Measurements from ENCODE around the gene ARRDC4. TPM values are rescaled to one million over a fixed set of nuclear protein-coding genes. Genes with fewer than 3 reads are reported as not detected.

ARRDC4 gene
- total RNA-seq, 2 experiments from 2014 or later = 3.5 TPM

DNA sequence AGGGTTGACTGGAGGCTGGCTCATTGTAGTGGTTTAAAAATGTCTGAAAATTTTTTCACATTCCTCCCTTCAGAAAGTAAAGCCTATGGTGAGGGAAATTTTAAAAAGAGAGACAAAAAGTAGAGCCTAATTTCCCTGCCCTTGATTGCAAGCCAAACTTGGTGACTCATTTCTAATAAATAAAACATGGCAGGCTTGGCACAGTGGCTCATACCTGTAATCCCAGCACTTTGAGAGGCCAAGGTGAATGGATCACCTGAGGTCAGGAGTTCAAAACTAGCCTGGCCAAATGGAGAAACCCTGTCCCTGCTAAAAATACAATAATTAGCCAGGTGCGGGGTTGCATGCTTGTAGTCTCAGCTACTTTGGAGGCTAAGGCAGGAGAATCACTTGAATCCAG lies 18.9 kb upstream of the ARRDC4 start:
- no peaks in the 10 kb centered on the region for H3K4me1 ChIP-seq (ENCODE audit: insufficient read depth, low read length)
- DNase-seq (no peak), ATAC-seq (ENCODE audit: poor library complexity) (no peak)
- H3K27ac Mint-ChIP-seq = no peak overlapping the region
- no peak overlapping the region for H3K4me3 Mint-ChIP-seq
- H3K27me3 Mint-ChIP-seq = no peaks in the 10 kb centered on the region
- no peaks in the 10 kb centered on the region for H3K4me1 Mint-ChIP-seq (ENCODE audit: low read depth)
- H3K27me3 ChIP-seq (ENCODE audit: control insufficient read depth in 1 of 2, insufficient read depth in 2 of 2, low read length in 2 of 2) = no peaks in the 10 kb centered on the region
- no peaks in the 10 kb centered on the region for H3K36me3 Mint-ChIP-seq (ENCODE audit: low read depth)
- no peaks in the 10 kb centered on the region for H3K36me3 ChIP-seq (ENCODE audit: insufficient read depth, low read length)
- intact Hi-C loops (cut with DNase I, micrococcal nuclease) = no loop called here
- peaks cover 0 to 5% of the 10 kb centered on the region in 2 experiments for H3K9me3 ChIP-seq (ENCODE audit: control insufficient read depth in 1 of 2, insufficient read depth in 1 of 2, low read length in 2 of 2)
- ChIA-PET POLR2A (no interaction called here), CTCF (no interaction called here)
- TF ChIP-seq, protein P1, sequence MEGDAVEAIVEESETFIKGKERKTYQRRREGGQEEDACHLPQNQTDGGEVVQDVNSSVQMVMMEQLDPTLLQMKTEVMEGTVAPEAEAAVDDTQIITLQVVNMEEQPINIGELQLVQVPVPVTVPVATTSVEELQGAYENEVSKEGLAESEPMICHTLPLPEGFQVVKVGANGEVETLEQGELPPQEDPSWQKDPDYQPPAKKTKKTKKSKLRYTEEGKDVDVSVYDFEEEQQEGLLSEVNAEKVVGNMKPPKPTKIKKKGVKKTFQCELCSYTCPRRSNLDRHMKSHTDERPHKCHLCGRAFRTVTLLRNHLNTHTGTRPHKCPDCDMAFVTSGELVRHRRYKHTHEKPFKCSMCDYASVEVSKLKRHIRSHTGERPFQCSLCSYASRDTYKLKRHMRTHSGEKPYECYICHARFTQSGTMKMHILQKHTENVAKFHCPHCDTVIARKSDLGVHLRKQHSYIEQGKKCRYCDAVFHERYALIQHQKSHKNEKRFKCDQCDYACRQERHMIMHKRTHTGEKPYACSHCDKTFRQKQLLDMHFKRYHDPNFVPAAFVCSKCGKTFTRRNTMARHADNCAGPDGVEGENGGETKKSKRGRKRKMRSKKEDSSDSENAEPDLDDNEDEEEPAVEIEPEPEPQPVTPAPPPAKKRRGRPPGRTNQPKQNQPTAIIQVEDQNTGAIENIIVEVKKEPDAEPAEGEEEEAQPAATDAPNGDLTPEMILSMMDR (IDR thresholded peaks at IDR 0.05) = no peak
- H3K9me3 Mint-ChIP-seq = peaks cover 2% of the 10 kb centered on the region
- no peak overlapping the region for H3K4me3 ChIP-seq (ENCODE audit: low read length)
- no peak overlapping the region for H3K27ac ChIP-seq (ENCODE audit: low read depth in 1 of 2, low read length in 2 of 2)

DNA sequence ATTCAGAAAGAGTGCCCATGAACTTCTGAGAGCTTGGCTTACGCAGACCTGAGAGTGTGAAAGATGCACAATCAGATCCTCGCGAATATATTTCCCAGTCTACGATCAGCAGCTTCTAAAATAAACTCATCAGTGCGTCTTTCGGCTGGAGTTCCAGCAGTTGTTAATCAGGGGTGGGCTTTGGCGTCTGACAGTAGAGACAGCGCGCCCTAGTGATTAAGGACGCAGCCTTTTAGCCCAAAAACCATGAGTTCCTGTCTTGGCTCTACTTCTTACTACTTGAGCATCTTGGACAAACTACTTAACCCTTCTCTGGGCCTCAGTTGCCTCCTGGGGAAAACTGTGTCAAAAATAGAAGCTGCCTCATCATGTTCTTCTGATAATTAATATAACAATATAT lies 15.8 kb upstream of the ARRDC4 start:
- POLR2A ChIA-PET = no interaction called here
- CTCF ChIA-PET = no interaction called here
- intact Hi-C loops (cut with DNase I, micrococcal nuclease) = no loop called here
- Histone ChIP-seq H3K36me3 (ENCODE audit: insufficient read depth, low read length) (no peaks in the 10 kb centered on the region), H3K4me3 (ENCODE audit: low read length) (no peak overlapping the region), H3K4me1 (ENCODE audit: insufficient read depth, low read length) (no peaks in the 10 kb centered on the region), H3K9me3 (ENCODE audit: control insufficient read depth in 1 of 2, insufficient read depth in 1 of 2, low read length in 2 of 2) (peaks cover 0 to 8% of the 10 kb centered on the region in 2 experiments), H3K27me3 (ENCODE audit: control insufficient read depth in 1 of 2, insufficient read depth in 2 of 2, low read length in 2 of 2) (no peaks in the 10 kb centered on the region), H3K27ac (ENCODE audit: low read depth in 1 of 2, low read length in 2 of 2) (no peak overlapping the region)
- TF ChIP-seq, protein P1 (IDR thresholded peaks at IDR 0.05) = no peak
- DNase-seq = no peak
- ATAC-seq (ENCODE audit: poor library complexity) = no peak
- Mint-ChIP-seq H3K27me3 (no peaks in the 10 kb centered on the region), H3K36me3 (ENCODE audit: low read depth) (no peaks in the 10 kb centered on the region), H3K4me1 (ENCODE audit: low read depth) (no peaks in the 10 kb centered on the region), H3K4me3 (no peak overlapping the region), H3K27ac (no peak overlapping the region), H3K9me3 (no peaks in the 10 kb centered on the region)

DNA sequence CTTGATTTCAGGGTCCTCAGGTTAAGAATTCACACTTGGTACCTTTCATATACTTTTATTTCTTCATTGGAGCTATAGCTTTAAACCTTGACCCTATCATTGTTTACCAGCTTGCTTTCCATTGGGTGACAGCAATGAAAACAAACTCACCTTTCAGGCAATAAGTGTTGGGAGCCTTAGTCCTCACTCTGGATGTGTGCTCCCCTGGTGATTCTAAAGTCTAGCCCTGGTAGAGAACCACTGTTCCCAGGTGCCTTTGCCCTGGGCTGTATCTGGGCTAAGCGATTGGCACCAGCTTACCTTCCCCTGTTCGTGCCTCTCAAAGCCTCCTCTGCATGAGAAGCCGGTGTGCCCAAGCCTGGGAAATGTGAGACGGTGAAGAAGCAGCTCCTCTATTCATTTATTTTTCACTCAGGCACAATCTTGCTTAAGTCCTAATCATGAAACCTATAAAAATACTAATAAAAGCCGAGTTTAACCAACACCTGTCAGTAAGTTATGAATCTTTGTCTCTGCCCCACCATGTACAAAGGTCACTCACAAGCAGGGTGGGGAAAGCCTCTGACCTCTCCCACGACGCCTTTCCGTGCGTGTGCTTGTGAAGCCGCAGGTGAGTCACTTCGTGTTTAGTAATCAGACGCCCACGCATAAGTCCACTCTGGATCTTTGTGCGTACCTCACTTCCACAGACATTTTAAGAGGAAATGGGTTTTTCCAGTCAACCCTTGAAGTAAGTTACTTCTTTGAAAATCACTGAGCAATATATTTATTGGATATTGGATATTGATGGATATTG lies 12.8 kb upstream of the ARRDC4 start:
- Mint-ChIP-seq H3K27me3 (no peaks in the 10 kb centered on the region), H3K27ac (no peak overlapping the region), H3K9me3 (no peaks in the 10 kb centered on the region), H3K36me3 (ENCODE audit: low read depth) (no peaks in the 10 kb centered on the region), H3K4me1 (ENCODE audit: low read depth) (no peaks in the 10 kb centered on the region), H3K4me3 (no peak overlapping the region)
- ChIA-PET CTCF (no interaction called here), POLR2A (no interaction called here)
- Histone ChIP-seq H3K27me3 (ENCODE audit: control insufficient read depth in 1 of 2, insufficient read depth in 2 of 2, low read length in 2 of 2) (no peaks in the 10 kb centered on the region), H3K27ac (ENCODE audit: low read depth in 1 of 2, low read length in 2 of 2) (no peak overlapping the region), H3K4me1 (ENCODE audit: insufficient read depth, low read length) (no peaks in the 10 kb centered on the region), H3K9me3 (ENCODE audit: control insufficient read depth in 1 of 2, insufficient read depth in 1 of 2, low read length in 2 of 2) (peaks cover 0 to 8% of the 10 kb centered on the region in 2 experiments), H3K36me3 (ENCODE audit: insufficient read depth, low read length) (no peaks in the 10 kb centered on the region), H3K4me3 (ENCODE audit: low read length) (no peak overlapping the region)
- intact Hi-C loops (cut with DNase I, micrococcal nuclease) = no loop called here
- no peak for ATAC-seq (ENCODE audit: poor library complexity)
- no peak for DNase-seq
- TF ChIP-seq, protein P1 (IDR thresholded peaks at IDR 0.05) = no peak
